GM12892 (cell line): Measurements from ENCODE around the gene VPS9D1.

Experiments used
- POLR2AphosphoS5 ChIP-seq: IDR thresholded peaks from 2 replicates; pipeline ENCODE4 v1.6.1; 2011; ENCODE audit warnings: low read depth, low read length, control low read depth
- TAF1 ChIP-seq: IDR thresholded peaks from 2 replicates; pipeline ENCODE4 v1.6.1; 2011; ENCODE audit warnings: low read depth, mild to moderate bottlenecking, control low read depth, low read length, borderline replicate concordance

DNA sequence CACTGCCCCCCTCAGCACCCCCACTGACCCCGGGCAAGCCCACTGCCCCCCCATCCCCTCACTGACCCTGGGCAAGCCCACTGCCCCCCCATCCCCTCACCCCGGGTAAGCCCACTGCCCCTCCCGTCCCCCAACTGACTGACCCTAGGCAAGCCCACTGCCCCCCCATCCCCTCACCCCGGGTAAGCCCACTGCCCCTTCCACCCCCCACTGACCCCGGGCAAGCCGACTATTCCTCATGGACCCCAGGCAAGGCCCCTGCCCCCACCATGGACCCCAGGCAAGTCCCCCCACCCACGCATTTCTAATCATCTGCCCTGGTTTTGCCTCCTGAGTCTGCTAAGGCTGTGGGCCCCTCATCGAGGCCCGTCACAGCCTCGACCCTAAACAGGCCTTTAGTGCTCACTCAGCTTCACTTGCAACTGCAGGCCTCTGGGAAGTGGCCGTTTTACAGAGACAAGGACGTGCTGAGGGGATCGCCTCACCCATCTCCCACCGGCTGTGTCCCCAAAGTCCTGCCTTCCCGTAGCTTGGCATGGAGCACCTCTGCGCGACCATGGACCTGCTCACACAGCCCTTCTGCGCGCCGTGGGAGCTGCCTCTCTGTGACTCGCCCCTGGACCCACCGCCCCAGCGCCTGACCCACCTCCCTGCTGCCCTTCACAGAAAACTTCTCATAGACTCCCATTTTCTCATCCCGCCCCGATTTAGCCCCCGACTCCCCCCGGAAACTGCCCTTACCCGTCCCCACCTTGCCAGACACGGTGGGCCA lies 3.6 kb downstream of the VPS9D1 start:
- TF ChIP-seq POLR2AphosphoS5 (no peak), TAF1 (no peak)
